ENCODE measurements around the gene KANSL1L.
"Not testable (repeated sequence)": the region's sequence is repeated elsewhere in the genome, so short reads cannot be mapped to it uniquely, and the experiment has no call there.

The KANSL1L gene

DNA sequence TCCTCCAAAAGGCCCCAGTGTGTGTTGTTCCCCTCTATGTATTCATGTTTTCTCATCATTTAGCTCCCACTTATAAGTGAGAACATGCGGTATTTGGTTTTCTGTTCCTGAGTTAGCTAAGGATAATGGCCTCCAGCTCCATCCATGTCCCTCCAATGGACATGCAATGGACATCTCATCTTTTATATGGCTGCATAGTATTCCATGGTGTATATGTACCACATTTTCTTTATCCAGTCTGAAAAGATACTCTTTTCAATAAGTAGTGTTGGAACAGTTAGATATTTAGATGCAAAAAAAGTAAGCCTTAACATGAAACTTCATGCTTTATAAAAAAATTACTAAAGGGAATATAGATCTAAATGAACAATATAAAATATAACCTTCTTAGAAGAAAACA lies 5.9 kb upstream of the KANSL1L start:
- DNase-seq: not testable (repeated sequence)

DNA sequence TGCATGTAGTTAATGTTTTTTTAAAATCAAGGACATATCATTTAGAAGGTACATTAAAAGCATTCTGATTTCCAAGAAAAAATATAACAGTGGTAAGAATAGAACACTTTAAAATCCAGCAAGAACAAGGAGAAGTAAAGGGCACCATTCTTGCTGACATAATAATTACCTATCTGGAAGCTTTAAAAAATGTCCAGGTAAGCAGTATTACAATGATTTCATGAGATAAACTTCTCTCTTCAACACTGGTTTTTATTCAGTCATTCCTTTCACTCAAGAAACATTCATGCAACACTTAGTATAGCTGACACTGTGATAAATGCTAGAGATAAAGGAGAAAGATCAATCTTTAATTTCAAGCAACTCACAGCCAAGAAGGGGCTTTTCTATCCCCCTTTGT lies 2.9 kb upstream of the KANSL1L start:
- no peak for DNase-seq

DNA sequence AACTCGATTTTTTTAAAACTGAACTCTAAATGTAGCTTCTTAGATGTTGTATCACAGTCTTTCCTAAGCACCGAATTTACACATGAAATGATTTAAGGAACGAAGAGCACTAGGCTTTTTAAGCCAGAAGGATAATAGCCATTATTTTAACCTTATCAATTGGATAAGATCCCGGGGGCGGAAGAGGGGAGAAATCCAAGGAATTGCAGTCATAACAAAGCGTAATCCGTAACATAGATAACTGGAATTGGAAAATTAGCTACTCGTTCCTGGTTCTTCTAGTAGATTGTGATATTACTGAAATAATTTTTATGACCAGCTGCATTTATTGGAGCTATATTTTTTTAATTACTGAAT lies 988 bp upstream of the KANSL1L start:
- DNase-seq: no peak

DNA sequence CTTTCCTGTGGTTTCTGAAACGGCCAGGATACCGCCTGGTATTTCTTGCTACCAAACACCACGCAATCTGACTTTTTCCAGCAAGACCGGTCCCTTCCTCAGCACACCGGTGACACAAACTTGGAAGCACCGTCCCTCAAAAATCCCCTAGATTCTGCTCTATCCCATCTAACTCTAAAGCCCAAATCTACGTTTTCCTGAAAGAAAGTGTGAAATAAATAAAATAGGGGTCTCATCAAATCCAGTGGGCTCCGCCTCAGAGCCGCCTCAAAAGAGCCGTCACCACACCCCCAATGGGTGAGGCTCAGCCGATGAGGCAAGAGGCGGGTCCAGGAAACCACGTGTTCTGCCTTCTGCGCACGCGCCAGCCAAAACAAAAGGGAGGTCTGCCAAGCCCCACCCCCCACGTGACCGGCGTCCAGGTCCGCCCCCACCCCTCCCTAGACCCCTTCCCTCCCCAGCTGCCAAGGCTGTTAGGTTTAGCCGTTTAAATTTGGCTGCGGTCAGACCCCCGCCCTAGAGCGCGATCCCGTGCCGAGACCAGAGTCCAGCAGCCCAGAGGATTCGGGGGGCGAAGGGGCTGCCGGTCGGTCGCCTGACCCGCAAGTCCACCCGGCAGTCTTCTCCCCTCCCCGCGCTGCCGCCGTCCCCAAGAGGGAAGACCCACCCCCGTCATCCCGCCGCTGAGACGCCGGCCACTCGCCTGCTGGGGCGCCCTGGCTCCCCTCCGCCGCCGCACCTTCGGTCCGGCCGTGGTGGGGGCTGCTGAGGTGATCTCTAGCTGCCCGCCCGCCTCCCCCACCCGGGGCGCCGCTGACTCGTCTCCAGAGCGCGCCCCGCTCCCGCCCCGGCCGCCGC lies 534 bp downstream of the KANSL1L start:
- DNase-seq: peak; percentile 93 to 96 (median 95)

DNA sequence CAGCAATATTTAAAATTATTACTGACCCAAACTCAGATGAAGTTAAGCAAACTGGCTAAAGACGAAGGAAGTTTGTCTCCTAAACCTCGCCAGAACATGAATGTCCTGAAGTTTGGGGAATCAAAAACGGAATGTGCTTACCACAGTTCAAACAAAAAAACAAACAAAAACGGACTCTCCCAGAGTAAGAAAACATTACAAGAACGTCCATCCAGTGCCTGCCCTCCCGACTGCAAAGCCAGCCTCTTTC lies 1.1 kb downstream of the KANSL1L start:
- DNase-seq: no peak

DNA sequence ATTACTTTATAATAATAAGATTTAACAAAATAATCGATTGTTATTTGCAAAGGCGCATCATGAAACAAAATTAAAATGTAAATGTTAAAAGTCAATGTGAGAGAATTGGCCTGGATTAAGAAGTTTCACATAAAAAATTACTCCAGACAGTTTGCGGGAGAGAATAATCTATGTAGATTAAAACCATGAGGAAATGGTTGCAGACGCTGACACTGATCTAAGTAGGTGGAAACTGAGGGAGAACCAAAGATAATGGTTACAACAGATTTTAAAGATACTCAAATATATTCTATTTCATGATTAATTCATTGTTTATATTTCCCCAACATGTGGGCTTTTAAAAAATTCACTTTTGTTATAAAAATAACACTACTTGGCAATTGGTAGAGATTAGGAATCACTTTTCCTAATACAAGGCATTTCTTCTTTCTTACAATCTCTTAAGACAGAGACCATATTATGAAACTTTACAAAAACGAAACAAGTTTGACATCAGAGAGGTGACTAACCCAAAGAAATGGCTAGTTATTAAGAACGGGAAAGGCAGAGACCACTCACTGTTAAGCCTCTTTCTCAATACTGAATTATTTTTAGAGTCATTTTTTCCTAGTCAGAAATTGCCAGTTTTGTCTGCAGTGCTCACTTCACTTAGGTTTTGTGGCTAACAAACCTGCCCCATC lies 1.6 kb downstream of the KANSL1L start:
- peak in 1 of 5 donors; percentile 30 for DNase-seq

DNA sequence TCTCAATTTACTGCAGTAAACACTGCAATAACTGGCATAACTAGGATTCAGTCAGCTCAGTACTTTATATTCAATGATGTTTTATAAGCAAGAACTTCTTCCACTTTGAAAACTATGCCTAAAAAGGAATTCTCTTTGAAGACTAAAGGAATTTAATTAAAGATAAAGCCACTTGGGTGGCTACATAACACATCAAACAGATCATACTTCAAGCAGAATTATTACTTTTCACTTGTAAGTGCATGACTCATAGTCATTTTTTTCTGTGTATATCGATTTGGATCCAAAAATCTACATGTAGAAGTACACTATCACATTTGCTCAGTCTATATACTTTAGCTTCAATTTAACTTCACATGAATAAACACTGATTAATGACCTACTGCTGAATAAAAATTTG lies 4.0 kb downstream of the KANSL1L start:
- no peak for DNase-seq

DNA sequence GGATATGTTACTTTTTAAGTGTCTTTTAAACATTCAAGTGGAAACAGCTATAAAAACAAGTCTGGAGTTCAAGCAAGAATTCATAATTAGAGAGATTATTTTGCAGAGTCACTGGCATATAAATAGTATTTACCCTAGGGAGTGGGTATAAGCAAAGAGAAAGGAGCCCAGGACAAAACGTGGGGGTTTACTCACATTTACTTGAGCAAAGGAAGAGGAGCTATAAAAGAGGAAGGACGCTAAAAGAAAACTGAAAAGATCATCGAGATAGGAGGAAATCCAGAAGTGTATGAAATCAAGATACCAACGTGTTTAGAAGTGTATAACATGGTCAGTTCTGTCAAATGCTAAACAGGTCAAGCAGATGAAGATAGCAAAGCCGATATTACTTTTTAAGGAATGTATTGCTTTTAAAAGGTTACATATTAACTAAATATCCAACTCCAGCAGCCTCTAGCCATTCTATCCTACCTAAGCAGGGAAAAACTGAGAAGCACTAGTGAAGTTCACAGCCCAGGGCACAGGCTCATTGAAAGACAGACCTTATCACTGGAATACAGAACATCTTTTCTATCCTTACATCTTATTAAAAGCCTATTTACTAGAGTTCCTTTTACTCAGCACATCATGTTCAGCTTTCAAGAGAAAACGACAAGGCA lies 8.6 kb downstream of the KANSL1L start:
- no peak for DNase-seq

DNA sequence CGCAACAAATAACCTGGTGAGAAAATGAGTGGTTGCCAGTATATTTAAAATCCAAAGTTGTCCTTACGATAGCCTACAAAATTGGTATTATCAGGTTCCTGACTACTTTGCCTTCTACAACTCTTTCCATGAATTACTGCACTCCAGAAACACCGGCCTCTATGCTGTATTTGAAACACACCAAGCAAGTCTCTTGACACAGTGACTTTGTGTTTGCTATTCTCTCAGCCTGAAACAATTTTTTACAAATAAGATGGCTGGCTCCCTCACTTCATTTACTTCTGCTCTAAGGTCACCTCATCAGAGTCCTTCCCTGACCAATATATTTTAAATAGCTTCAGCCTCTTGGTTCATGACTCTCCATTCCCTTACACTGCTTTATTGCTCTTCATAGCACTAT lies 12.2 kb downstream of the KANSL1L start:
- DNase-seq: no peak

DNA sequence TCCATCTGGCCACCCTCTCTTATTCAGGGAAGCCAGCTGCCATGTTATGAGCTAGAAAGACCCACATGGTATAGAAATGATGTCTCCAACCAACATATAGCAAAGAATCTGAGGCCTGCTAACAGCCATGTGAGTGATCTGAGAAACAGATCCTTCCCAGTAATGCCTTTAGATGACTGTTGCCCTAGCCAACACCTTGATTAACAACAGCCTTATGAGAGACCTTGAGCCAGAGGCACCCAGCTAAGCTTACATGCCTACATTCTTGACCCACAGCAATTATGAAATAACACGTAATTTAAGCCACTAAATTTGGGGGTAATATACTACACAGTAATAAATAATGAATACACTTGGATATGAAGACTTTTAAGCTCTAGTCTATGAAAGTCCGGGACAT lies 13.0 kb downstream of the KANSL1L start:
- no peak for DNase-seq

DNA sequence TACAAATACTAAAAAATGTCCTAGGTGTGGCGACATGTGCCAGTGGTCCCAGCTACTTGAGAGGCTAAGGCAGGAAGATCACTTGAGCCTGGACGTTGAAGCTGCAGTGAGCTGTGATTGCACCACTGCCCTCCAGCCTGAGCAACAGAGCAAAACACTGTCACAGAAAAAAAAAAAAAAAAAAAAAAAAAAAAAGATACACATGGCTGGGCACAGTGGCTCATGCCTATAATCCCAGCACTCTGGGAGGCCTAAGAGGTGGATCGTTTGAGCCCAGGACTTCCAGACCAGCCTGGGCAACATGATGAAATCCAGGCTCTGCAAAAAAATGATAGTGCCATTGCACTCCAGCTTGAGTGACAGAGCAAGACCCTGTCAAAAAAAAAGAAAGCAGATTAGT lies 13.7 kb downstream of the KANSL1L start:
- DNase-seq: no peak

DNA sequence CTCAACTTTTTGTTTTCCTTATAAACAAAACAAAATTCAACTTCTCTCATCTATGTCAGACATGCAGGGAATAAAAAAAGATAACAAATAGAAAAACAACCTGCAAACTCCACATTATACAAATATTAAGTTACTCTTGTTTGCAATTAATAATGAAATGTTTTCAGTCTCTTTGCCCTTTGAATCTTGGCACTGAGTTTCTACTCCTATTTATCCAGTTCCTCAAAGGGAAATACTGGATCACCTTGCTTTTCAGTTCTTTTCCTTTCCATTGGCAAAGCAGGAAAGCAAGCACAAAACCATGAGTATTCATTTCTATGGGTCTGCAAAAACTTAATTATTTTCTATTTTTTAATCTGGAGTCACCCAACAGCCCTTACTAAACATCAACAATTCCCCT lies 23.6 kb downstream of the KANSL1L start:
- no peak for DNase-seq

DNA sequence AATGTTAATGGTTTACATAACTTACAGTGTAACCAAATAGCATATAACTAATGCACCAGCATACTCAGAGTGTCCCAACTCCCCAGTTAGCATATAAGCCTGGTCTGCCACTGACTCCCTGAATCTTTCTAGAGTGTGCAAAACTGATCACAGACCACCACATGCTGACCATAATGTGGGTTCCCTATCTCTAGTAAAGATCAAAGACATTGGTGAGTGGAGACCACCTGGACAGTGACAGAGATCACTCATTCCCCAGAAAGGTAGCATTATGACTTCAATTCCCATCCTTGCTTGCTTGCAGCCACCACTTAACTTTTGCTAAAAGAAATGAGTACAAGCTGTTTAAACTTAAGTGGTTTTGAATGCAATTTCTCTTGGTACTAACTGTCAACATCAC lies 39.0 kb downstream of the KANSL1L start:
- DNase-seq: no peak

DNA sequence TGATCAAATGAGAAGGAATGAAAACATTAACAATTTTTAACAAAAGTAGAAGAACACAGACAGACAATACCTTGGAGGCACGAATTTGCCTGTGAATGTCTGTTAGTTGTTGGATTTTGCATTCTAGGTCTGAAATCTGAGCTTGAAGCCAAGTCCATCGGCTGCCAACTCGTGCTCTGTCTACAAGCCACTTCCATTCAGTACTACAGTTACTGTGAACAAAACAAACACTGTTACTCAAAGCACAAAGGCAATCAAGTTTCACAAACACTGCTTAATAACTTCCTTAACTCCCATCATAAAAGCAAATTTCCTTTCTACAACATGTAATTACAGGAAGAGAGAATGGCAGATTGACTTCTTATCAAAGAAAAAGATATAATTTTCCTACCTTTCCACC lies 42.2 kb downstream of the KANSL1L start:
- no peak for DNase-seq

DNA sequence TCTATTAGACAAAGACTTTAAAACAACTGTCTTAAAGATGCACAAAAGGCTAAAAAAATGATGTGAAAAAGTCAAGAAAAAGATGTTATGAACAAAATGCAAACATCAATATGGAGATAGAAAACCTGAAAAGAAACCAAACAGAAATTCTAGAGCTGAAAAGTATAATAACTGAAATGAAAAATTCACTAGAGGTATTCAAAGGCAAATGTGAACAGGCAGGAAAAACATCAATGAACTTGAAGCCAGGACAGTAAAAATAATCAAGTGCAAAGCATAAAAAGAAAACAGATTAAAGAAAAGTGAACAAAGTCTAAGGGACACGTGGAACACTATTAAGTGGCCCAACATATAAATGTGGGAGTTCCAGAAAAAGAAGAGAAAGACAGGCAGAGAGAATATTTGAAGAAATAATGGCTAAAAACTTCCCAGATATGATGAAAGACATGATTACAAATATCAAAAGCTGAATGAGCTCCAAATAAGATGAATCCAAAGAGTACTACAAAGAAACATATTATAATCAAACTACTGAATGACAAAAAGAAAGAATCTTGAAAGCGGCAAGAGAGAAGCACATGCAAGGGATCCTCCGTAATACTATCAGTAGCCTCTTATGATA lies 57.5 kb downstream of the KANSL1L start:
- no peak for DNase-seq

DNA sequence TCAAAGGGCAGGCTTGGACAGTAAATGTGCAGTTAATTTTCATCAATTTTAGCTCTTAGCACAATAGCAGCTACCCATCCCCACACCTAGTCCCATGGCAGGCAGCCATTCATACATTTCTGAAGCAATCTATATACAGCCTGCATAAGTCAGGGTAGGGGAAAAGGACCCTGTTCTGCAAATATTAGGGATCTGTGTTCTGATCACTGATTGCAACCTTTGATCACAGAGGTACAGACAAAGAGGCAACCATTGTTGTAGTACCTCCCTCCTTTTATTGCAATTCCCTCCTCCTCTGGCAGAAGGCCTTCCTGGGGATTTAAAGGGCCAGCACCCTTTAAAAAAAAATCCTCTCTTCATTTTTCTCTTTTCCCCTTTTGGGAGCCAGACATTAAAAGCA lies 58.3 kb downstream of the KANSL1L start:
- DNase-seq: no peak

DNA sequence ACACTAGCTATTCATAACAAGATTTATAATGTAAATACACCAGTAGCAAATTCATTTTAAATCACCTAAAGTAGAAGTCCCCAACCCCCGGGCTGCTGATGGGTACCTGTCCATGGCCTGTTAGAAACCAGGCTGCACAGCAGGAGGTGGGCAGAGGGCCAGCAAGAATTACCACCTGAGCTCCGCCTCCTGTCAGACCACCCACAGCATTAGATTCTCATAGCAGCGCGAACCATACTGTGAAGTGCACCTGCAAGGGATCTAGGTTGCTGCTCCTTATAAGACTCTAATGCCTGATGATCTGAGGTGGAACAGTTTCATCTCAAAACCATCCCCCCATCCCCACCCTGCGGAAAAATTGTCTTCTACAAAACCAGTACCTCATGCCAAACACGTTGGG lies 71.3 kb downstream of the KANSL1L start:
- no peak for DNase-seq

DNA sequence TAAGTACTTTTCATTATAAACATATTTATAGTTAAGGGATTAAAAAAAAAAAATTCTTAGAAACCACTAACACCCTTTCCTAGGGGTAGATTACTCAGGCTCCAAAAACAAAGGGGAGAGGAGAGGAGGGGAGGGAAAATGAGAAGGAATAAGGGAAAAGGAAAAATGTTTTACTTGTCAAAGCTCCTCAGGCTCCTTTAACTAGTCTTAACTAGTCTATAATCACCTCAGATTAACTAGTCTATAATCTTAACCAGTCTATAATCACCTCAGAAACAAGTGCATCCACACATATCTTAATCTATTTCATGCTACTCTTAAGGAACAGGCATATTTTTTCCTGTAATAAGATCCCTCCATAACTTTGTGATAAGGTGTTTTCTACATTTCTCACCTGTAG lies 76.4 kb downstream of the KANSL1L start:
- DNase-seq: no peak

DNA sequence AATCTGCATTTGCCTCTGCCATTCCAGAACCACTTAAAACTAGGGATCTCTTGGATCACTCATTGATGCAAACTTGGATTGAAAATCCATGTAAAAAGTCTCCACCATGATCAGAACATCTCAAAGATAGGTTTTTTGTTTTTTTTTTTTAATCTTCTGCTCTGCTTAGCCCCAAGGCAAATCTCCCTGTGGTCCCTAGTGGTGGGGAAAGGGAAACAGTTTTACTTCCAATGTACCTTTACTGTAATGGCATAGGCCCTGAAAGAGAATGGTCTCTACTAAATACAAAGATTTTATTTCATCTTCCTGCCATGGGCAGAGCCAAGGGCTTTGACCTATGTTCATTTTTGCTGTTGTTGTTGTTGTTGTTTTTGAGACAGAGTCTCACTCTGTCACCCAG lies 78.4 kb downstream of the KANSL1L start:
- DNase-seq: no peak

DNA sequence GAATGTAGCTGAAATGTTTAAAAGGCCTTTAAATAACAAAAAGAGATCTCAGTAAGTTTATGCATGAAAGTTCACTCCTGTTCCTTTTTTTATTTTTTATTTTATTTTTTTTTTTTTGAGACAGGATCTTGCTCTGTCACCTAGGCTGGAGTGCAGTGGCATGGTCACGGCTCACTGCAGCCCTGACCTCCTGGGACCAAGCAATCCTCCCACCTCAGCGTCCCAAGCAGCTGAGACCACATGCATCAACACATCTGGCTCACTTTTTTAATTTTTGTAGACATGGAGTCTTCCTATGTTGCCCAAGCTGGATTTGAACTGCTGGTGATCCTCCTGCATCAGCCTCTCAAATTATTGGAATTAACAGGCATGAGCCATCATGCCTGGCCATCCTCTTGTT lies 84.3 kb downstream of the KANSL1L start:
- DNase-seq: no peak

DNA sequence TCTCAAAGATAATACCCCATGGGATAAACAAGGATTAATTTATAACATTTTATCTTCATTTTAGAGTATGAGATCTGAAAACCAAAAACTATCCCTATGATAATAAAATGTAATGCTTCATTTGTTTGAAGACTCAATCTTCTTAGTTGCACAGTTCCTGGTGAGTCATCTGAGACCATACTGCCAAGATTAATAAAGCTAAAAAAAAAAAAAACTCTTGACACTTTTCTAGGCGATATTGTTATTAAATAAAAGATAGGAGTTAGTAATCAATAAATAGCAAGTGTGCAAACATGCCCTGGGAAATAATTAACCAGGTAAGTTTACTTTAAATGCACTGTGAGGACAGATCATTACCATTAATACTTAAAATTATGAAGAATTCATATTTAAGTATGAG lies 84.9 kb downstream of the KANSL1L start:
- DNase-seq: no peak

DNA sequence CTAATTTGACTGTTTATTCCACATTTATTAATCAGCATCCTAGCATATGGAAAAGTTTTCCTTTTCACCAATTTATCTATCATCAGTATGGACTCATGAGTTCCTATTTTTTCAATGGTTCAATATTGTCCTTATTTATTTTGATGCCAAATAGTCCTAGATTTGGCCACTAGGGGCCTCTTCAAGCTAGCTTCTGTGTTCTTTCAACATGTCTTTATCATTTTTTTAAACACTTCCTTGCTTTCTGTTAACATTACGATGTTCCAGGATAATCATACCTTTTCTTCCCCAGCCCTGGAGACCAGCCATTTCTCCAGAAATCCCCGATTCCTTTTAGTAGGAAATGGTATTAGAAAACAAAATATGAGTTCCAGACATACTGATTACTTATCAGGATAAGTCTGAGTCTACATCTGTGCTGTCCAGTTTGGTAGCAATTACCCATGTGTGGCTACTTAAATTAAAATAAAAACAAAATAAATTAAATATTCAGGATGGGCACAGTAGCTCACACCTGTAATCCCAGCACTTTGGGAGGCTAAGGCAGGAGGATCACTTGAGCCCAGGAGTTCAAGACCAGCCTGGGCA lies 98.2 kb downstream of the KANSL1L start:
- peak in 1 of 5 donors; percentile 8 for DNase-seq

DNA sequence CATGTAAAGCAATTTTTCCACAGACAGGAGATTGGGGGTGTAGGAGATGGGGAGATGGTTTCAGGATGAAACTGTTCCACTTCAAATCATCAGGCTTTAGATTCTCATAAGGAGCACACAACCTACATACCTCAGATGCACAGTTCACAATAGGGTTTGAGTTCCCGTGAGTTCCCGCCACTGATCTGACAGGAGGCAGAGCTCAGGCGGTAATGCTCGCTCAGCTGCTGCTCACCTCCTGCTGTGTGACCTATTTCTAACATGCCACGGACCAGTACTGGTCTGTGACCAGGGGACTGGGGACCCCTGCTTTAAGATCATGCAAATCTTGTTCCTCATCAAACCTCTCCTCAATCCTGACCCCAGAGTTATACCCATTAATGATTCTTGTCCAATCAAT lies 98.7 kb downstream of the KANSL1L start:
- no peak for DNase-seq

DNA sequence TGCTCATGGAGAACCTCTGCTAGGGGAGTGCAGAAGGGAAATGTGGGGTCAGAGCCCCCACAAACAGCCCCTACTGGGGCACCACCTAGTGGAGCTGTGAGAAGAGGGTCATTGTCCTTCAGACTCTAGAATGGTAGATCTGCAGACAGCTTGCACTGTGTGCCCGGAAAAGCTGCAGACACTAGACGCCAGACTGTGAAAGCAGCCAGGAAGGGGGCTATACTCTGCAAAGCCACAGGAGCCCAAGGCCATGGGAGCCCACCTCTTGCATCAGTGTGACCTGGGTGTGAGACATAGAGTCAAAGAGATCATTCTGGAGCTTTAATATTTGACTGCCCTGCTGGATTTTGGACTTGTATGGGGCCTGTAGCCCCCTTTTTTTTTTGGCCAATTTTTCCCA lies 107.9 kb downstream of the KANSL1L start:
- DNase-seq: no peak
